CD1c-positive myeloid dendritic cell (primary cell): ENCODE measurements around the gene POPDC2.
"Not testable (repeated sequence)": the region's sequence is repeated elsewhere in the genome, so short reads cannot be mapped to it uniquely, and the experiment has no call there.

Experiments used
- DNase-seq: peaks from one replicate; pipeline ENCODE4 v3.0.0-alpha.2; 2016; ENCODE audit errors: extremely low spot score

POPDC2 gene

GRCh38 chr3:119613201-119613600 is 47.2 kb downstream of the POPDC2 start:
- DNase-seq, result no peak

GRCh38 chr3:119611664-119612063 is 48.7 kb downstream of the POPDC2 start:
- no peak for DNase-seq

GRCh38 chr3:119609301-119609700 is 51.1 kb downstream of the POPDC2 start:
- DNase-seq, result no peak

- no peak for DNase-seq
Observed at GRCh38 chr3:119608405-119609000, 51.9 kb downstream of the POPDC2 start.

- DNase-seq, result no peak
Observed at GRCh38 chr3:119604878-119605277, 55.5 kb downstream of the POPDC2 start.

GRCh38 chr3:119602676-119603075 is 57.7 kb downstream of the POPDC2 start:
- DNase-seq, result no peak

- DNase-seq, result no peak
Observed at GRCh38 chr3:119601154-119601553, 59.2 kb downstream of the POPDC2 start.

- peak; percentile 27 for DNase-seq
Observed at GRCh38 chr3:119600732-119601131, 59.7 kb downstream of the POPDC2 start.

- no peak for DNase-seq
Observed at GRCh38 chr3:119599558-119600174, 60.7 kb downstream of the POPDC2 start.

- no peak for DNase-seq
Observed at GRCh38 chr3:119598410-119599098, 61.8 kb downstream of the POPDC2 start.

- DNase-seq, result no peak
Observed at GRCh38 chr3:119597548-119598288, 62.7 kb downstream of the POPDC2 start, which contains the start of gene PLA1A. PLA1A (plus strand) TSS chr3:119597885; CDS start chr3:119597914, 29 bp downstream.

GRCh38 chr3:119596398-119596797 is 64.0 kb downstream of the POPDC2 start:
- no peak for DNase-seq

- DNase-seq, result no peak
Observed at GRCh38 chr3:119595639-119596334, 64.6 kb downstream of the POPDC2 start.

GRCh38 chr3:119594929-119595328 is 65.5 kb downstream of the POPDC2 start:
- DNase-seq, result not testable (repeated sequence)

GRCh38 chr3:119594066-119594465 is 66.3 kb downstream of the POPDC2 start:
- no peak for DNase-seq

- no peak for DNase-seq
Observed at GRCh38 chr3:119592861-119593260, 67.5 kb downstream of the POPDC2 start.
